ENCODE results near the gene ATP2B1.

The ATP2B1 gene

DNA sequence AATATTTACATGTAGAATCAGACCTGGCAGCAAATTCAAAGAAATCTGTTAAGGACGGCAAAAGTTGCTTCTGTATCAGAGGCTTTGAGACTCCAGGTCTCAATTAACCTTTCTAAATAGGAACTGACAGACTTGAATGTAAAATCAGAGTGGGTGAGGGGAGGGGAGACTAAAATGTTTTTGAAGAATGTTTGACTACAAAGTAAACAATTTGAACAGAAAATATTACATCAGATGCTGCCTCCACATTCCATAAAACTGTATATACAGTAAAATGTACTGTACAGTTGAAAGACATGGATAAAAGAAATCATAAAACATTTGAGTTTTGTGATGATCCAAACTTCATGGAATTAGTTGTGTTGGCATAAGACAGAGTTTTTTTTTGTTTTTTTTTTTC lies 133.3 kb downstream of the ATP2B1 start:
- Histone ChIP-seq H3K27me3 (ENCODE audit: control insufficient read depth in 2 of 2, insufficient read depth in 2 of 2, low read length in 2 of 2) (no peaks in the 10 kb centered on the region), H3K4me3 (ENCODE audit: low read length in 2 of 2) (no peak overlapping the region), H3K9ac (ENCODE audit: low read depth in 1 of 2, low read length in 2 of 2) (no peak overlapping the region), H3K9me3 (ENCODE audit: control insufficient read depth in 2 of 2, low read length in 2 of 2) (no peaks in the 10 kb centered on the region), H3K4me1 (ENCODE audit: control insufficient read depth in 2 of 2, insufficient read depth in 2 of 2, low read length in 2 of 2) (no peaks in the 10 kb centered on the region), H3K27ac (ENCODE audit: low read depth in 2 of 2, low read length in 2 of 2) (no peak overlapping the region), H3K36me3 (ENCODE audit: control insufficient read depth in 2 of 2, insufficient read depth in 2 of 2, low read length in 2 of 2) (no peaks in the 10 kb centered on the region)

DNA sequence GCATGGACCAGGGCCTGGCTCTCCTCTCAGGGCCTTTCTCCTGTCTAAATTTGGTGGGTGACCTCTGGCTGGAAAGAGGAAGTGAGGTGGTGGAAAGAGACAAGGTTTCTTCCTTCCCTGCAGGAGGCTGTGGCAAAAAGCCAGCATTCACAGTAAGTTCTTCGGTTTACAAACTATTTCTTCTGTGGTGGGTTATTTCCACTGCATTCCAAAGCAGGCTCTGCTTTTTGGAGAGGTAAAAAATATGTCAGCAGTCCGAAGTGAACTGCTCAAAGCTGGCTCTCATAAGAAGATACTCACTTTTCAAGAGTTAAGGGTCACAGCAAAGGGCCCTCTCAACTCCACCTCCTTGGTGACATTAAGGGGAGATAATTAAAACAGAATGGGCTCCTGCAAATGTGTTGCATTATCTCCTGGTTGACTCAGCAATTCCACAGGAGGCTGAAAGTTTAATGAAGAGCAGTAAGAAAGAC lies 133.9 kb downstream of the ATP2B1 start:
- no peaks in the 10 kb centered on the region for H3K9me3 ChIP-seq (ENCODE audit: control insufficient read depth in 2 of 2, low read length in 2 of 2)
- H3K4me1 ChIP-seq (ENCODE audit: control insufficient read depth in 2 of 2, insufficient read depth in 2 of 2, low read length in 2 of 2): no peaks in the 10 kb centered on the region
- H3K27me3 ChIP-seq (ENCODE audit: control insufficient read depth in 2 of 2, insufficient read depth in 2 of 2, low read length in 2 of 2): no peaks in the 10 kb centered on the region
- no peaks in the 10 kb centered on the region for H3K36me3 ChIP-seq (ENCODE audit: control insufficient read depth in 2 of 2, insufficient read depth in 2 of 2, low read length in 2 of 2)
- no peak overlapping the region for H3K4me3 ChIP-seq (ENCODE audit: low read length in 2 of 2)
- H3K27ac ChIP-seq (ENCODE audit: low read depth in 2 of 2, low read length in 2 of 2): no peak overlapping the region
- H3K9ac ChIP-seq (ENCODE audit: low read depth in 1 of 2, low read length in 2 of 2): no peak overlapping the region

DNA sequence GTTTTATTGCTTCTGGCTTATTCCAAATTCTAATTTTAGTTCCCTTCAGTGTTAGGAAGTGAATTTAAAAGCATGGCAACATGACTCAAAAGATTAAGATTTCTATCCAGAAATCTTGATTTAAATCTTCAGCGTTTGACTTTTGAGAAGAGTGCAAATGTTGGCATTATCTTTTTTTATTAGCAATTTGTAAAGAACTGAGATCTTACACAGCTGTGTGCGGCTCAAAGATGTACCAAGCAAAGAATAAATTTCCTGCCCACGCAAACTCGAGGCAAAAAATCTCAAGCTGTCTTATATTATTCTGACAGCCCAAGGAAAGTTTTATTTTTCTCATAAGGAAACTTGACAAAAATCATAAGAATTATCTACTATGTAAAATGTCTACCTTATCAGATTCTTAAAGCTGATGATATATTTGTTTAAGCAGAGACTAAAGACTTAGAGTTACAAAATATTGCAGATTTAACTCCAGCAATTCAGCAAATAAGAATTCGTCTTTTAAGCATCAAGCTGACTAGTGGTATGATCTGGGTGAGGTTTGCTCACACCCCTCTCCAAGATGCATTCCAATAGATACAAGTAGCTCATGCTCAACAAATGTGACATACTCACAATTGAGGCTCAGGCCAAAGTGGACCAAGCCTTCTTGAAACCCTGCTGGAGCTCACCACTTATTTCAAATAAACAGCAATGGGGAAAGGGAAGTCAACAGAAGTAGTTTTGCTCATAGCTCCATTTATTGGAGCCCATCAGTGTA lies 135.4 kb downstream of the ATP2B1 start:
- no peaks in the 10 kb centered on the region for H3K4me1 ChIP-seq (ENCODE audit: control insufficient read depth in 2 of 2, insufficient read depth in 2 of 2, low read length in 2 of 2)
- no peaks in the 10 kb centered on the region for H3K9me3 ChIP-seq (ENCODE audit: control insufficient read depth in 2 of 2, low read length in 2 of 2)
- no peak overlapping the region for H3K4me3 ChIP-seq (ENCODE audit: low read length in 2 of 2)
- H3K27me3 ChIP-seq (ENCODE audit: control insufficient read depth in 2 of 2, insufficient read depth in 2 of 2, low read length in 2 of 2): no peaks in the 10 kb centered on the region
- H3K9ac ChIP-seq (ENCODE audit: low read depth in 1 of 2, low read length in 2 of 2): no peak overlapping the region
- H3K27ac ChIP-seq (ENCODE audit: low read depth in 2 of 2, low read length in 2 of 2): no peak overlapping the region
- H3K36me3 ChIP-seq (ENCODE audit: control insufficient read depth in 2 of 2, insufficient read depth in 2 of 2, low read length in 2 of 2): no peaks in the 10 kb centered on the region

DNA sequence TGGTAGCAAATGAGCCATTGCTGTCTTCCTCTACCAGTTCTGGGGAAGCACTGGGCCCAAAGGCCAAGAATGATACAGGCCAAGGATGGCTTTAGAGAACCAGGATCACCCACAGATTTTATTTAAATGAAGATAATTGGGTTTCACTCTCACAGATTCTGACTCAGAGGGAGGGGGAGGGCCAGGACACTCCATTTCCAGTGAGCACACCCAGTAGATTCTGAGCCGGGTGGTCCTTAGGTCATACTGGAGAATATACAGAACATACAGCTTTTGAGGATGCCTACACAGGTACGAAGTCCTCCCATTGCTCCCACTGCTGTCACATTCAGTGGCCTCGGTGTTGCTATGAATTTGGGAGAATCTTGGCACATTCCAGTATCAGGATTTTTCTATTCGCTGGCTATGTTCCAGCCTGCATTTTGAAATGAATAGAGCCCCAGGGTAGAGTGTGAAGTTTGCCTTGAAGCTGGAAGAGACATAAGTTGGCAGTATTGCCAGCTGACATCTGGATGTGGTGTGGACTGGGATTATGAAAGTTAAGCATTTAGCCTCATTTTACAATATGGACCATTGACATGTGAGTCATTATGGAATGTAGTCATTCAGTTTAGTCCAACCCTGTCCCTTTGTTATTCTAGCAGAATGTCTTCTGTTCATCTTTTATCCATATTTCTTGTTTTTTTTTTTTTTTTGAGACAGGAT lies 137.0 kb downstream of the ATP2B1 start:
- no peaks in the 10 kb centered on the region for H3K9me3 ChIP-seq (ENCODE audit: control insufficient read depth in 2 of 2, low read length in 2 of 2)
- no peak overlapping the region for H3K27ac ChIP-seq (ENCODE audit: low read depth in 2 of 2, low read length in 2 of 2)
- H3K27me3 ChIP-seq (ENCODE audit: control insufficient read depth in 2 of 2, insufficient read depth in 2 of 2, low read length in 2 of 2): no peaks in the 10 kb centered on the region
- no peaks in the 10 kb centered on the region for H3K36me3 ChIP-seq (ENCODE audit: control insufficient read depth in 2 of 2, insufficient read depth in 2 of 2, low read length in 2 of 2)
- no peaks in the 10 kb centered on the region for H3K4me1 ChIP-seq (ENCODE audit: control insufficient read depth in 2 of 2, insufficient read depth in 2 of 2, low read length in 2 of 2)
- H3K9ac ChIP-seq (ENCODE audit: low read depth in 1 of 2, low read length in 2 of 2): no peak overlapping the region
- H3K4me3 ChIP-seq (ENCODE audit: low read length in 2 of 2): no peak overlapping the region

DNA sequence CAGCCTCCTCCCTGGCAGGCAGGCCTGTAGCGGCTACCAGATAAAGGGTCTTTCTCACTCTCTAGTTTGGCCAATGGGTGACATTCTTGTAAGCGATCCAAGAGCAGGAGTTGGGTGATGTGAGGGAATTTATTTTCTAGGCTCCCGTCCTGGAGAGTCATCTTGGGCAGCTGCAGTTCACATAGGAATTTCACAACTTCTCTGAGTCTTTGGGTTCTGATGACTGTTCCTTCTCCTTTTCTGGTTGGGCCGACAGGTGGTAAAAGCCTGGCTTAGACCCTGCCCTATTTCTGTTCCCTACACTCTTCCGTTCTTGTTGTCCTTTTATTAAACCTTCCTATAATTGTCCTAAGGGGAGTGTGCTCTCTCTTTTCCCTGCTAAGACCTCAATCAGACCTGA lies 140.2 kb downstream of the ATP2B1 start:
- Histone ChIP-seq H3K4me3 (ENCODE audit: low read length in 2 of 2) (no peak overlapping the region), H3K9ac (ENCODE audit: low read depth in 1 of 2, low read length in 2 of 2) (no peak overlapping the region), H3K27ac (ENCODE audit: low read depth in 2 of 2, low read length in 2 of 2) (no peak overlapping the region), H3K4me1 (ENCODE audit: control insufficient read depth in 2 of 2, insufficient read depth in 2 of 2, low read length in 2 of 2) (no peaks in the 10 kb centered on the region), H3K27me3 (ENCODE audit: control insufficient read depth in 2 of 2, insufficient read depth in 2 of 2, low read length in 2 of 2) (no peaks in the 10 kb centered on the region), H3K9me3 (ENCODE audit: control insufficient read depth in 2 of 2, low read length in 2 of 2) (no peaks in the 10 kb centered on the region), H3K36me3 (ENCODE audit: control insufficient read depth in 2 of 2, insufficient read depth in 2 of 2, low read length in 2 of 2) (no peaks in the 10 kb centered on the region)

DNA sequence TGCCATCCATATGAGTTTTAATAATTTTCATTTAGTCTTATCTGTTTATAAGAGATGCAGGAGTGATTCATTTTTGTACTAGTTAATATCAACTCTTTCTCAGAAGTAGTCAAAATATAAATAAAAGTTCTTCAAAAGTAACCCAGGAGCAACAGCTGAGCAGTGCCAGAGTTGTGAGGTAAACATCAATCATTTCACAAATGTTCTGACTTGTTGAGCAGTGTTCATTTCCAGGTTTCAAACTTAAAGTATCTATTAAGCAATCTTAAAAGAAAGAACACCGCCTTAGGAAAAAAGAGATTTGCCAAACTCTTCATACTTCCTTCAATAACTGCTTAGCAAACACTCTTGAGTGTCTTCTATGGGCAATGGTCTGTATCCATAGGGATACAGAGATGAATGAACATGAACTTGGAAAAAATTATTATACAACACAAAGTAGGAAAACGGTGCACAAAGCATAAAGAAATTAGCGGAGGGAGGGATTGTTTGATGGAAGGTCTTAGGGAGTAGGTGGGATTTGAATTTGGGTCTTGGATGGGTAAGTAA lies 140.9 kb downstream of the ATP2B1 start:
- Histone ChIP-seq H3K9ac (ENCODE audit: low read depth in 1 of 2, low read length in 2 of 2) (no peak overlapping the region), H3K36me3 (ENCODE audit: control insufficient read depth in 2 of 2, insufficient read depth in 2 of 2, low read length in 2 of 2) (no peaks in the 10 kb centered on the region), H3K27me3 (ENCODE audit: control insufficient read depth in 2 of 2, insufficient read depth in 2 of 2, low read length in 2 of 2) (no peaks in the 10 kb centered on the region), H3K4me1 (ENCODE audit: control insufficient read depth in 2 of 2, insufficient read depth in 2 of 2, low read length in 2 of 2) (no peaks in the 10 kb centered on the region), H3K4me3 (ENCODE audit: low read length in 2 of 2) (no peak overlapping the region), H3K9me3 (ENCODE audit: control insufficient read depth in 2 of 2, low read length in 2 of 2) (no peaks in the 10 kb centered on the region), H3K27ac (ENCODE audit: low read depth in 2 of 2, low read length in 2 of 2) (no peak overlapping the region)

DNA sequence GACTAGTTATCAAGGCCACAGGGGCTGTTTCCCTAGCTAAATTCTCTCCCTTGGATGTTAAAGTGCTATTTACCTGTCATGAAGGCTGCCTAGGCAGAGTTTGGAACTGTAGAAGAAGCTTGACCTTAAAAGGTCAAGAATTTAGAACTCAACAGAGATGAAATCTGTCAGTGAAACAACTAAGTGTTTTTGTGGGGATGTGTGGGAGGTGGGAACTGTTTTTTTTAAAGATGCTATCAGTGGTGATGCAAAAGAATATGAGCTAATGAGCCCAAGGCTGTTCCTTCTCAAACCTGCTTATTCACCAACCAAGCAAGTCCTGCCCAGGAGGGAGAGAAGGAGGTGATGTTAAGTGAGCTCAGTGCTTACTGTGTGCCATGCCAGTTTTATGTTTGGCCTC lies 142.0 kb downstream of the ATP2B1 start:
- H3K9ac ChIP-seq (ENCODE audit: low read depth in 1 of 2, low read length in 2 of 2): no peak overlapping the region
- no peak overlapping the region for H3K27ac ChIP-seq (ENCODE audit: low read depth in 2 of 2, low read length in 2 of 2)
- no peaks in the 10 kb centered on the region for H3K27me3 ChIP-seq (ENCODE audit: control insufficient read depth in 2 of 2, insufficient read depth in 2 of 2, low read length in 2 of 2)
- H3K4me1 ChIP-seq (ENCODE audit: control insufficient read depth in 2 of 2, insufficient read depth in 2 of 2, low read length in 2 of 2): no peaks in the 10 kb centered on the region
- no peak overlapping the region for H3K4me3 ChIP-seq (ENCODE audit: low read length in 2 of 2)
- H3K36me3 ChIP-seq (ENCODE audit: control insufficient read depth in 2 of 2, insufficient read depth in 2 of 2, low read length in 2 of 2): no peaks in the 10 kb centered on the region
- H3K9me3 ChIP-seq (ENCODE audit: control insufficient read depth in 2 of 2, low read length in 2 of 2): no peaks in the 10 kb centered on the region

DNA sequence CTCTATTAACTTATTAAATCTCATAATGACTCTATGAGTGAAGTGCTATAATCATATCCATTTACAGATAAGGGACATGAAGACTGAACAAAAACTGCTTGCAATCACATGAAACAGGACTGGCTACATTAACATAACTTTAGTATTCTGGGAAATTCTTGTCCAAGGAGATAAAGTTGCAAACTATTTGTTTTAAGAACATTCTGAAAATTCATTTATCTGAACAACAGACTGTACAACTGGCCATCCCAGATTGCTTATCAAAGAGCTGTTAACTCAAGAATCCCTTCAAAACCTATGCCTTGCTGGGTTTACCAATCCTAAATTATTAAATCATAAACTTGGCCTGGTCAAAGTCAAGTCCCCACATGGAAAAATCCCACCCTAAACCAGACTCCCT lies 143.6 kb downstream of the ATP2B1 start:
- no peak overlapping the region for H3K27ac ChIP-seq (ENCODE audit: low read depth in 2 of 2, low read length in 2 of 2)
- H3K9ac ChIP-seq (ENCODE audit: low read depth in 1 of 2, low read length in 2 of 2): no peak overlapping the region
- H3K27me3 ChIP-seq (ENCODE audit: control insufficient read depth in 2 of 2, insufficient read depth in 2 of 2, low read length in 2 of 2): no peaks in the 10 kb centered on the region
- H3K4me1 ChIP-seq (ENCODE audit: control insufficient read depth in 2 of 2, insufficient read depth in 2 of 2, low read length in 2 of 2): no peaks in the 10 kb centered on the region
- no peaks in the 10 kb centered on the region for H3K9me3 ChIP-seq (ENCODE audit: control insufficient read depth in 2 of 2, low read length in 2 of 2)
- H3K4me3 ChIP-seq (ENCODE audit: low read length in 2 of 2): no peak overlapping the region
- H3K36me3 ChIP-seq (ENCODE audit: control insufficient read depth in 2 of 2, insufficient read depth in 2 of 2, low read length in 2 of 2): no peaks in the 10 kb centered on the region

DNA sequence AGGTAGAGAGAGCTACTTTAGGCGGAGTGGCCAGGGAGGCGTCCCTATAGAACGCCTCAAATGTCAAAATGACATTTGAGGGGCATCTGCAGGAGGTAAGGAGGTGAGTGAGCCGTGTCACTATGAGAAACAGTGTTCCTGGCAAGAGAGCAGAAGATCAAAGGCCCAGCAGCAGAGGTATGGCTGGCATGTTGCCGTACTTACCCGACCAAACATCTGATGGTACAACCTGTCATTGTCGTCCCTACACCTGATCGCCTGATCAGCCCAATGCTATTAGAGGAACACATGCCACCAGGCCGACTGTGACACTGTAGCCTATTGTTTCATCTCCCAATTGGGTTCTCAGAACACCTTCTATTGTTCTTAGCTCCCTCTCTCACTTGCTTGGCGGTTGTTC lies 148.9 kb downstream of the ATP2B1 start:
- no peaks in the 10 kb centered on the region for H3K9me3 ChIP-seq (ENCODE audit: control insufficient read depth in 2 of 2, low read length in 2 of 2)
- H3K9ac ChIP-seq (ENCODE audit: low read depth in 1 of 2, low read length in 2 of 2): no peak overlapping the region
- no peaks in the 10 kb centered on the region for H3K4me1 ChIP-seq (ENCODE audit: control insufficient read depth in 2 of 2, insufficient read depth in 2 of 2, low read length in 2 of 2)

DNA sequence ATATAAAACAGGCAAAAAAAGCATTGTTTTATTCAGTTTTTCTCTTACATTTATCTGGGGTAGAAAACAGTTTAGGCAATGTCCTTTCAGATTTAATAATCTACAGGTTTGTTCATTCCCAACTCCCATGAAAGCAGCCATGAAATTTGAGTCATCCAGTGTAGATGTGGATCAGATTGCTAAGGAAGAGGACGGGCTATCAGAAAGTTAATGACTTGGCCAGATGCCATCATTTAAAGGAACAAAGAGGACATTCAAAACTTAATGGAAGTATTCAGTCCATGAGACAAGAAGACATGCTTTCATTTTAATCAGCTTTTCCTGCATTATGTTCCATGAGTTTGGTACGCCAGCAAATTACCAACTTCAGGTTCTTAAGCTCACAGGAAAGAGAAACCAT lies 151.7 kb downstream of the ATP2B1 start:
- Histone ChIP-seq H3K36me3 (ENCODE audit: control insufficient read depth in 2 of 2, insufficient read depth in 2 of 2, low read length in 2 of 2) (no peaks in the 10 kb centered on the region), H3K4me1 (ENCODE audit: control insufficient read depth in 2 of 2, insufficient read depth in 2 of 2, low read length in 2 of 2) (no peaks in the 10 kb centered on the region), H3K27me3 (ENCODE audit: control insufficient read depth in 2 of 2, insufficient read depth in 2 of 2, low read length in 2 of 2) (no peaks in the 10 kb centered on the region), H3K9ac (ENCODE audit: low read depth in 1 of 2, low read length in 2 of 2) (no peak overlapping the region), H3K27ac (ENCODE audit: low read depth in 2 of 2, low read length in 2 of 2) (no peak overlapping the region), H3K9me3 (ENCODE audit: control insufficient read depth in 2 of 2, low read length in 2 of 2) (no peaks in the 10 kb centered on the region), H3K4me3 (ENCODE audit: low read length in 2 of 2) (no peak overlapping the region)

More for the DNA sequence above, 148.9 kb downstream of the ATP2B1 start:
- H3K4me3 ChIP-seq (ENCODE audit: low read length in 2 of 2): no peak overlapping the region
- no peaks in the 10 kb centered on the region for H3K27me3 ChIP-seq (ENCODE audit: control insufficient read depth in 2 of 2, insufficient read depth in 2 of 2, low read length in 2 of 2)
- no peaks in the 10 kb centered on the region for H3K36me3 ChIP-seq (ENCODE audit: control insufficient read depth in 2 of 2, insufficient read depth in 2 of 2, low read length in 2 of 2)
- H3K27ac ChIP-seq (ENCODE audit: low read depth in 2 of 2, low read length in 2 of 2): no peak overlapping the region
